GM23338 (cell line): ENCODE data around the gene FBXL14. TPM values are rescaled to one million over a fixed set of nuclear protein-coding genes. Genes with fewer than 3 reads are reported as not detected.

Experiments
- ATAC-seq: fragments of 200-7000 bp; cut with Tn5 transposase; 3 replicates; pipeline ENCODE4 v1.9.1; 2020
- DNase-seq: peaks from one replicate; pipeline ENCODE4 v3.0.0-alpha.2; 2015; ENCODE audit warnings: low spot score
- H2AFZ ChIP-seq: fragments of 200-600 bp; sonication (generic); 2 replicates; pipeline ENCODE4 v1.8.0; 2016; ENCODE audit warnings: antibody characterized with exemption, mild to moderate bottlenecking, moderate library complexity
- H3F3A ChIP-seq: fragments of 200-600 bp; sonication (generic); replicated peaks from 2 replicates; pipeline ENCODE4 v1.8.0; 2017; ENCODE audit warnings: antibody characterized with exemption, mixed run types, low read depth
- H3K27ac ChIP-seq: fragments of 200-600 bp; sonication (generic); 2 replicates; pipeline ENCODE4 v1.6.1; 2016; ENCODE audit warnings: low read depth
- H3K27me3 ChIP-seq: fragments of 200-600 bp; sonication (generic); 2 replicates; pipeline ENCODE4 v1.8.0; 2016; ENCODE audit warnings: mild to moderate bottlenecking, mixed run types, moderate library complexity; ENCODE audit not compliant: insufficient read depth
- H3K36me3 ChIP-seq: fragments of 200-600 bp; sonication (generic); 2 replicates; pipeline ENCODE4 v1.8.0; 2016; ENCODE audit warnings: mild to moderate bottlenecking; ENCODE audit not compliant: insufficient read depth
- H3K4me1 ChIP-seq: fragments of 200-600 bp; sonication (generic); 2 replicates; pipeline ENCODE4 v1.8.0; 2016; ENCODE audit warnings: mild to moderate bottlenecking, moderate library complexity; ENCODE audit not compliant: insufficient read depth
- H3K4me2 ChIP-seq: fragments of 200-600 bp; sonication (generic); 2 replicates; pipeline ENCODE4 v1.7.1; 2017; ENCODE audit warnings: mixed run types
- H3K4me3 ChIP-seq: fragments of 200-600 bp; sonication (generic); 2 replicates; pipeline ENCODE4 v1.6.1; 2016; ENCODE audit warnings: mixed run types
- H3K79me2 ChIP-seq: fragments of 200-600 bp; sonication (generic); replicated peaks from 2 replicates; pipeline ENCODE4 v1.8.0; 2017; ENCODE audit warnings: mild to moderate bottlenecking; ENCODE audit not compliant: insufficient read depth
- H3K9me2 ChIP-seq: fragments of 200-600 bp; sonication (generic); 2 replicates; pipeline ENCODE4 v1.8.0; 2017; ENCODE audit not compliant: insufficient read depth
- H4K20me1 ChIP-seq: fragments of 200-600 bp; sonication (generic); replicated peaks from 2 replicates; pipeline ENCODE4 v1.8.0; 2017; ENCODE audit warnings: mild to moderate bottlenecking; ENCODE audit not compliant: insufficient read depth
- H3K27ac Mint-ChIP-seq: 2 replicates; pipeline ENCODE4 v1.8.0; 2020; ENCODE audit warnings: inconsistent platforms, mild to moderate bottlenecking, moderate library complexity, mixed read lengths
- H3K27me3 Mint-ChIP-seq: 3 replicates; pipeline ENCODE4 v1.8.0; 2022; ENCODE audit warnings: low read depth, mild to moderate bottlenecking, moderate library complexity, mixed read lengths, inconsistent platforms; ENCODE audit not compliant: insufficient read depth, poor library complexity
- H3K36me3 Mint-ChIP-seq: 3 replicates; pipeline ENCODE4 v1.8.0; 2021; ENCODE audit warnings: low read depth, mild to moderate bottlenecking, inconsistent platforms, moderate library complexity, mixed read lengths
- H3K4me1 Mint-ChIP-seq: 3 replicates; pipeline ENCODE4 v1.8.0; 2020; ENCODE audit warnings: mild to moderate bottlenecking, inconsistent platforms, mixed read lengths
- H3K4me3 Mint-ChIP-seq: 3 replicates; pipeline ENCODE4 v1.8.0; 2021; ENCODE audit warnings: moderate library complexity, mild to moderate bottlenecking, inconsistent platforms, mixed read lengths
- H3K9me3 Mint-ChIP-seq: 3 replicates; pipeline ENCODE4 v1.8.0; 2020; ENCODE audit warnings: moderate library complexity, mild to moderate bottlenecking, inconsistent platforms, mixed read lengths
- CREB1 ChIP-seq: fragments of 250-450 bp; sonication (Bioruptor Pico); IDR thresholded peaks from 2 replicates; pipeline ENCODE4 v1.5.0; 2020; ENCODE audit warnings: low read depth, mild to moderate bottlenecking, moderate library complexity
- CTCF ChIP-seq, 2 experiments: fragments of 200-600 bp in 1 of 2; sonication (generic) in 1 of 2; conservative IDR thresholded peaks; 2 replicates each; pipeline versions ENCODE4 v1.5.1 to v1.6.1; 2016 to 2017; ENCODE audit warnings: antibody characterized with exemption in 2 of 2, low read depth in 2 of 2, mild to moderate bottlenecking in 2 of 2, moderate library complexity in 1 of 2
- ETS1 ChIP-seq: IDR thresholded peaks from 2 replicates; pipeline ENCODE4 v1.6.1; 2016; ENCODE audit warnings: antibody characterized with exemption
- EZH2 ChIP-seq: fragments of 200-600 bp; sonication (generic); IDR thresholded peaks from one replicate; pipeline ENCODE4 v1.8.0; 2017; ENCODE audit warnings: antibody characterized with exemption, mild to moderate bottlenecking, low read depth; ENCODE audit not compliant: unreplicated experiment
- EZH2phosphoT487 ChIP-seq: fragments of 200-600 bp; sonication (generic); IDR thresholded peaks from one replicate; pipeline ENCODE4 v1.8.1; 2018; ENCODE audit warnings: antibody characterized with exemption; ENCODE audit not compliant: unreplicated experiment
- POLR2AphosphoS5 ChIP-seq: IDR thresholded peaks from 2 replicates; pipeline ENCODE4 v1.6.1; 2016; ENCODE audit warnings: antibody characterized with exemption, low read depth
- REST ChIP-seq: IDR thresholded peaks from one replicate; pipeline ENCODE4 v1.6.1; 2018; ENCODE audit warnings: antibody characterized with exemption; ENCODE audit not compliant: unreplicated experiment
- STAT1 ChIP-seq: IDR thresholded peaks from one replicate; pipeline ENCODE4 v1.6.1; 2016; ENCODE audit warnings: antibody characterized with exemption; ENCODE audit not compliant: unreplicated experiment
- ZNF114 ChIP-seq: fragments of 250-450 bp; sonication (Bioruptor Pico); IDR thresholded peaks from 2 replicates; pipeline ENCODE4 v1.5.0; 2020; ENCODE audit warnings: mild to moderate bottlenecking, moderate library complexity
- ZNF462 ChIP-seq: fragments of 250-450 bp; sonication (Bioruptor Pico); IDR thresholded peaks from 2 replicates; pipeline ENCODE4 v1.5.0; 2020; ENCODE audit warnings: mild to moderate bottlenecking, moderate library complexity
- polyA plus RNA-seq: library from polyadenylated mRNA; unstranded; fragments of >200 nt; fragmentation: Nextera tagmentation; extraction: Ambion mirVana; gene quantifications from 2 replicates; pipeline ENCODE4 v1.2.1, GENCODE V29; 2016
- total RNA-seq: library from RNA; depleted of rRNA; stranded (reverse); fragments of >200 nt; shearing (Covaris generic); gene quantifications from 2 replicates; pipeline ENCODE4 v1.2.3, GENCODE V29; 2014

FBXL14 gene
- total and polyA plus RNA-seq, 2 experiments from 2014 or later, result 0.74 to 9.4 TPM

- DNase-seq (no peak), ATAC-seq (no peak)
- Histone ChIP-seq H3K4me2 (no peak overlapping the region), H3K79me2 (no peaks in the 10 kb centered on the region), H3K27me3 (peaks cover 48% of the 10 kb centered on the region), H3K4me3 (no peak overlapping the region), H2AFZ (no peak overlapping the region), H3K27ac (no peak overlapping the region), H4K20me1 (no peaks in the 10 kb centered on the region; the same call in none of the 2 replicates), H3K4me1 (peaks cover 7% of the 10 kb centered on the region), H3K9me2 (no peaks in the 10 kb centered on the region), H3F3A (no peaks in the 10 kb centered on the region), H3K36me3 (no peaks in the 10 kb centered on the region)
- Mint-ChIP-seq H3K27me3 (peaks cover 35% of the 10 kb centered on the region), H3K4me3 (no peak overlapping the region), H3K4me1 (peaks cover 11% of the 10 kb centered on the region), H3K27ac (no peak overlapping the region), H3K36me3 (no peaks in the 10 kb centered on the region), H3K9me3 (no peaks in the 10 kb centered on the region)
- TF ChIP-seq ETS1 (no peak), STAT1 (no peak), POLR2AphosphoS5 (no peak), CTCF (conservative IDR thresholded peaks at IDR 0.05; ENCODE audit: low read depth in 2 of 2) (no peak), CREB1 (CRISPR knock-in tag) (no peak), ZNF114 (CRISPR knock-in tag) (no peak), EZH2phosphoT487 (no peak), EZH2 (no peak), REST (no peak), ZNF462 (CRISPR knock-in tag) (no peak)
Measured at GRCh38 chr12:1582709-1583050, 11.7 kb downstream of the FBXL14 start.
